HEK293 (cell line): Measurements from ENCODE around the gene MYOG.

Experiments
- CTCF ChIA-PET: fragments of 350-600 bp; formaldehyde crosslinking; extraction: SDS; loops from one replicate; lab custom pipeline; 2021; ENCODE audit warnings: antibody characterized with exemption; lab: Yijun Ruan, JAX
- POLR2A ChIA-PET: fragments of 300-600 bp; formaldehyde crosslinking; extraction: SDS; loops from one replicate; lab custom pipeline; 2020; ENCODE audit warnings: antibody characterized with exemption, inconsistent platforms; lab: Yijun Ruan, JAX
- H3K27ac ChIP-seq: fragments of 200-500 bp; sonication (Bioruptor generic); 2 replicates; pipeline ENCODE4 v1.5.1; 2014; ENCODE audit warnings: low read depth, low read length, control low read depth, inconsistent platforms; ENCODE audit errors: extremely low read depth
- H3K36me3 ChIP-seq, 2 experiments: fragments of 200-500 bp in 1 of 2; sonication (Bioruptor generic) in 1 of 2; 1 replicate in 1 of 2; 2 replicates in 1 of 2; pipeline ENCODE4 v1.5.1; 2014 to 2017; ENCODE audit warnings: inconsistent platforms in 2 of 2, low read length in 2 of 2; ENCODE audit not compliant: control insufficient read depth in 2 of 2, insufficient read depth in 1 of 2
- H3K4me1 ChIP-seq: fragments of 200-500 bp; sonication (Bioruptor generic); 2 replicates; pipeline ENCODE4 v1.5.1; 2014; ENCODE audit warnings: mild to moderate bottlenecking, low read length, inconsistent platforms; ENCODE audit not compliant: control insufficient read depth, insufficient read depth
- H3K4me3 ChIP-seq: 2 replicates; pipeline ENCODE4 v1.5.1; 2011; ENCODE audit warnings: low read depth, mild to moderate bottlenecking, control low read depth, low read length, moderate library complexity
- H3K9me3 ChIP-seq: fragments of 200-500 bp; sonication (Bioruptor generic); 2 replicates; pipeline ENCODE4 v1.5.1; 2014; ENCODE audit warnings: low read depth, low read length, inconsistent platforms; ENCODE audit not compliant: control insufficient read depth, insufficient read depth
- EGR2 ChIP-seq: fragments of 450-650 bp; formaldehyde crosslinking; IDR thresholded peaks from 2 replicates; pipeline ENCODE4 v1.5.1; 2016; ENCODE audit warnings: low read depth, missing biosample characterization, missing genetic modification characterization
- IKZF3 ChIP-seq: fragments of 450-650 bp; IDR thresholded peaks from 2 replicates; pipeline ENCODE4 v1.5.0; 2018; ENCODE audit warnings: missing biosample characterization, mild to moderate bottlenecking, missing genetic modification characterization, moderate library complexity
- KLF1 ChIP-seq: fragments of 450-650 bp; formaldehyde crosslinking; IDR thresholded peaks from 2 replicates; pipeline ENCODE4 v1.5.1; 2016; ENCODE audit warnings: missing biosample characterization, missing genetic modification characterization
- SCRT2 ChIP-seq: fragments of 450-650 bp; formaldehyde crosslinking; IDR thresholded peaks from 2 replicates; pipeline ENCODE4 v1.5.1; 2016; ENCODE audit warnings: missing biosample characterization, missing genetic modification characterization
- ZFHX2 ChIP-seq: fragments of 450-650 bp; formaldehyde crosslinking; conservative IDR thresholded peaks from 2 replicates; pipeline ENCODE4 v1.5.1; 2016; ENCODE audit warnings: missing biosample characterization, missing genetic modification characterization
- ZFP37 ChIP-seq: fragments of 450-650 bp; formaldehyde crosslinking; IDR thresholded peaks from 2 replicates; pipeline ENCODE4 v1.5.1; 2016; ENCODE audit warnings: missing biosample characterization, missing genetic modification characterization
- ZNF175 ChIP-seq: fragments of 450-650 bp; formaldehyde crosslinking; IDR thresholded peaks from 2 replicates; pipeline ENCODE4 v1.5.1; 2016; ENCODE audit warnings: missing biosample characterization, missing genetic modification characterization
- ZNF23 ChIP-seq: fragments of 450-650 bp; formaldehyde crosslinking; IDR thresholded peaks from 2 replicates; pipeline ENCODE4 v1.5.1; 2016; ENCODE audit warnings: missing biosample characterization, missing genetic modification characterization, borderline replicate concordance
- ZNF248 ChIP-seq: fragments of 450-650 bp; formaldehyde crosslinking; IDR thresholded peaks from 2 replicates; pipeline ENCODE4 v1.5.1; 2017; ENCODE audit warnings: missing biosample characterization, missing genetic modification characterization
- ZNF292 ChIP-seq: fragments of 450-650 bp; formaldehyde crosslinking; IDR thresholded peaks from 2 replicates; pipeline ENCODE4 v1.5.1; 2016; ENCODE audit warnings: low read depth, missing biosample characterization, missing genetic modification characterization, borderline replicate concordance
- ZNF473 ChIP-seq: fragments of 450-650 bp; formaldehyde crosslinking; IDR thresholded peaks from 2 replicates; pipeline ENCODE4 v1.5.1; 2017; ENCODE audit warnings: missing biosample characterization, missing genetic modification characterization
- ZNF48 ChIP-seq: fragments of 450-650 bp; formaldehyde crosslinking; IDR thresholded peaks from 2 replicates; pipeline ENCODE4 v1.5.1; 2016; ENCODE audit warnings: missing biosample characterization, missing genetic modification characterization
- ZNF514 ChIP-seq: fragments of 450-650 bp; formaldehyde crosslinking; IDR thresholded peaks from 2 replicates; pipeline ENCODE4 v1.5.1; 2016; ENCODE audit warnings: missing biosample characterization, missing genetic modification characterization
- ZNF529 ChIP-seq: fragments of 450-650 bp; formaldehyde crosslinking; IDR thresholded peaks from 2 replicates; pipeline ENCODE4 v1.5.1; 2017; ENCODE audit warnings: missing genetic modification characterization, missing biosample characterization; ENCODE audit not compliant: insufficient replicate concordance
- ZNF530 ChIP-seq: fragments of 450-650 bp; formaldehyde crosslinking; IDR thresholded peaks from 2 replicates; pipeline ENCODE4 v1.5.1; 2016; ENCODE audit warnings: low read depth, missing biosample characterization, missing genetic modification characterization
- ZNF785 ChIP-seq: fragments of 450-650 bp; formaldehyde crosslinking; IDR thresholded peaks from 2 replicates; pipeline ENCODE4 v1.5.1; 2016; ENCODE audit warnings: missing biosample characterization, missing genetic modification characterization
- ZNF791 ChIP-seq: fragments of 450-650 bp; formaldehyde crosslinking; IDR thresholded peaks from 2 replicates; pipeline ENCODE4 v1.5.1; 2016; ENCODE audit warnings: missing biosample characterization, missing genetic modification characterization
- ZSCAN30 ChIP-seq: fragments of 450-650 bp; IDR thresholded peaks from 2 replicates; pipeline ENCODE4 v1.5.1; 2018; ENCODE audit warnings: missing biosample characterization, mild to moderate bottlenecking, missing genetic modification characterization, moderate library complexity
- ZXDB ChIP-seq: fragments of 450-650 bp; formaldehyde crosslinking; IDR thresholded peaks from 2 replicates; pipeline ENCODE4 v1.5.1; 2016; ENCODE audit warnings: missing biosample characterization, missing genetic modification characterization
- TF ChIP-seq, protein P1 (sequence below): fragments of 450-650 bp; formaldehyde crosslinking; IDR thresholded peaks from 2 replicates; pipeline ENCODE4 v1.5.1; 2016; ENCODE audit warnings: missing biosample characterization, missing genetic modification characterization
- TF ChIP-seq, protein P2 (sequence below): fragments of 450-650 bp; formaldehyde crosslinking; IDR thresholded peaks from 2 replicates; pipeline ENCODE4 v1.5.1; 2016; ENCODE audit warnings: missing biosample characterization, missing genetic modification characterization
- TF ChIP-seq, protein P3 (sequence below): fragments of 450-650 bp; formaldehyde crosslinking; IDR thresholded peaks from 2 replicates; pipeline ENCODE4 v1.5.1; 2016; ENCODE audit warnings: missing biosample characterization, missing genetic modification characterization, borderline replicate concordance

The MYOG gene

DNA sequence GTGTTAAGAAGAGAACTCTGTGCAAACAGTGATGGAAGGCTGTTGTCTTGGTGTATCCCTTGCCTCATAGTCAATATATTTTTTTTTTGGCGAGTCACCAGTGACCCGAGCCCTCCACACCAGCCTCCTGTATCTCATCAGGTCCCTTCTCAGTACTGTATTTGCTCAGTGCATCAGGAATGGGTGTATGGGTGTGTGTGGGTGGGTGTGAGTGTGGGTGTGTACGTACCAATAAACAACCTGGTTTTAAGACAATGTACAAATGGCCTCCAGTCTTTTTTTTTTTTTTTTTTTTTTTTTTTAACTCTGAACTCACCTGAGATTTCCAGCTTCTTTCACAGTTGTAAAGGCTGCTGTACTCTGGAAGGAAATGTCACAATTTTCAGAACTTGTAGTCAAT lies 7.3 kb downstream of the MYOG start:
- H3K27ac ChIP-seq = no peak overlapping the region
- CTCF ChIA-PET = interaction anchor here (0.7 to 2.5 kb wide), 5 partner anchors 24 to 189 kb away, joined by 3 to 12 read pairs (median 3); no protein-coding TSS in a partner anchor
- POLR2A ChIA-PET = no interaction called here
- no peaks in the 10 kb centered on the region for H3K9me3 ChIP-seq
- no peaks in the 10 kb centered on the region for H3K4me1 ChIP-seq
- TF ChIP-seq ZFP37 (tag by site-specific recombination) (no peak), ZNF785 (tag by site-specific recombination) (no peak), KLF1 (tag by site-specific recombination) (peak; percentile 69), ZNF248 (tag by site-specific recombination) (no peak), EGR2 (tag by site-specific recombination) (peak; percentile 81; the same call in 1 of the 2 replicates), ZFHX2 (peak; percentile 64)
- H3K36me3 ChIP-seq = no peaks in the 10 kb centered on the region
- H3K4me3 ChIP-seq = no peak overlapping the region

DNA sequence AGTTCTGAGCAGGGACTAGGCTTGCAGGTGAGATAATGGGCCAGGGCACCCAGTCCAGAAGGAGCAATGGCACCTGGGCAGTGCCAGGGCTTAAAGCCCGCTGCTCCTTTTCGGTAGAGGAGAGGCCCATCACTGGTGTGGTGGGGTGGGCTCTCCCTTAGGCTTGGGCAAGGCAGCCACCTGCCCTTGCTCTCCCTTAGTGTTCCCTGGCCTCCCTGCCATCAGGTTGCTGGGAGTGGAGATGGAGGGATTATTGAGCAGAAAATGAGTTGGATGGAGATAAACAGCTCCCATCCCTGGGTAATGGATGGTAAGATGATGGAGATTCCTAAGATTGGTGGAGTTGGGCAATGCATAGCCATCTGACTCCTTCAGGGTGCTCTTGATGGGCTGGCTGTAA lies 7.9 kb downstream of the MYOG start:
- no peaks in the 10 kb centered on the region for H3K4me1 ChIP-seq
- POLR2A ChIA-PET = no interaction called here
- TF ChIP-seq ZNF473 (tag by site-specific recombination) (no peak), ZNF530 (tag by site-specific recombination) (no peak), ZNF175 (tag by site-specific recombination) (no peak), ZNF292 (tag by site-specific recombination) (no peak), ZXDB (tag by site-specific recombination) (no peak), ZNF529 (tag by site-specific recombination) (no peak), ZNF514 (no peak), IKZF3 (tag by site-specific recombination) (no peak), ZNF791 (no peak), ZNF48 (tag by site-specific recombination) (no peak), ZNF23 (tag by site-specific recombination) (no peak), SCRT2 (tag by site-specific recombination) (no peak), ZSCAN30 (tag by site-specific recombination) (no peak)
- TF ChIP-seq, protein P1, sequence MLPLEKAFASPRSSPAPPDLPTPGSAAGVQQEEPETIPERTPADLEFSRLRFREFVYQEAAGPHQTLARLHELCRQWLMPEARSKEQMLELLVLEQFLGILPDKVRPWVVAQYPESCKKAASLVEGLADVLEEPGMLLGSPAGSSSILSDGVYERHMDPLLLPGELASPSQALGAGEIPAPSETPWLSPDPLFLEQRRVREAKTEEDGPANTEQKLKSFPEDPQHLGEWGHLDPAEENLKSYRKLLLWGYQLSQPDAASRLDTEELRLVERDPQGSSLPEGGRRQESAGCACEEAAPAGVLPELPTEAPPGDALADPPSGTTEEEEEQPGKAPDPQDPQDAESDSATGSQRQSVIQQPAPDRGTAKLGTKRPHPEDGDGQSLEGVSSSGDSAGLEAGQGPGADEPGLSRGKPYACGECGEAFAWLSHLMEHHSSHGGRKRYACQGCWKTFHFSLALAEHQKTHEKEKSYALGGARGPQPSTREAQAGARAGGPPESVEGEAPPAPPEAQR (tag by site-specific recombination) = no peak
- TF ChIP-seq, protein P2, sequence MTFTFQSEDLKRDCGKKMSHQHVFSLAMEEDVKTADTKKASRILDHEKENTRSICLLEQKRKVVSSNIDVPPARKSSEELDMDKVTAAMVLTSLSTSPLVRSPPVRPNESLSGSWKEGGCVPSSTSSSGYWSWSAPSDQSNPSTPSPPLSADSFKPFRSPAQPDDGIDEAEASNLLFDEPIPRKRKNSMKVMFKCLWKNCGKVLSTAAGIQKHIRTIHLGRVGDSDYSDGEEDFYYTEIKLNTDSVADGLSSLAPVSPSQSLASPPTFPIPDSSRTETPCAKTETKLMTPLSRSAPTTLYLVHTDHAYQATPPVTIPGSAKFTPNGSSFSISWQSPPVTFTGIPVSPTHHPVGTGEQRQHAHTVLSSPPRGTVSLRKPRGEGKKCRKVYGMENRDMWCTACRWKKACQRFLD = no peak
- TF ChIP-seq, protein P3, sequence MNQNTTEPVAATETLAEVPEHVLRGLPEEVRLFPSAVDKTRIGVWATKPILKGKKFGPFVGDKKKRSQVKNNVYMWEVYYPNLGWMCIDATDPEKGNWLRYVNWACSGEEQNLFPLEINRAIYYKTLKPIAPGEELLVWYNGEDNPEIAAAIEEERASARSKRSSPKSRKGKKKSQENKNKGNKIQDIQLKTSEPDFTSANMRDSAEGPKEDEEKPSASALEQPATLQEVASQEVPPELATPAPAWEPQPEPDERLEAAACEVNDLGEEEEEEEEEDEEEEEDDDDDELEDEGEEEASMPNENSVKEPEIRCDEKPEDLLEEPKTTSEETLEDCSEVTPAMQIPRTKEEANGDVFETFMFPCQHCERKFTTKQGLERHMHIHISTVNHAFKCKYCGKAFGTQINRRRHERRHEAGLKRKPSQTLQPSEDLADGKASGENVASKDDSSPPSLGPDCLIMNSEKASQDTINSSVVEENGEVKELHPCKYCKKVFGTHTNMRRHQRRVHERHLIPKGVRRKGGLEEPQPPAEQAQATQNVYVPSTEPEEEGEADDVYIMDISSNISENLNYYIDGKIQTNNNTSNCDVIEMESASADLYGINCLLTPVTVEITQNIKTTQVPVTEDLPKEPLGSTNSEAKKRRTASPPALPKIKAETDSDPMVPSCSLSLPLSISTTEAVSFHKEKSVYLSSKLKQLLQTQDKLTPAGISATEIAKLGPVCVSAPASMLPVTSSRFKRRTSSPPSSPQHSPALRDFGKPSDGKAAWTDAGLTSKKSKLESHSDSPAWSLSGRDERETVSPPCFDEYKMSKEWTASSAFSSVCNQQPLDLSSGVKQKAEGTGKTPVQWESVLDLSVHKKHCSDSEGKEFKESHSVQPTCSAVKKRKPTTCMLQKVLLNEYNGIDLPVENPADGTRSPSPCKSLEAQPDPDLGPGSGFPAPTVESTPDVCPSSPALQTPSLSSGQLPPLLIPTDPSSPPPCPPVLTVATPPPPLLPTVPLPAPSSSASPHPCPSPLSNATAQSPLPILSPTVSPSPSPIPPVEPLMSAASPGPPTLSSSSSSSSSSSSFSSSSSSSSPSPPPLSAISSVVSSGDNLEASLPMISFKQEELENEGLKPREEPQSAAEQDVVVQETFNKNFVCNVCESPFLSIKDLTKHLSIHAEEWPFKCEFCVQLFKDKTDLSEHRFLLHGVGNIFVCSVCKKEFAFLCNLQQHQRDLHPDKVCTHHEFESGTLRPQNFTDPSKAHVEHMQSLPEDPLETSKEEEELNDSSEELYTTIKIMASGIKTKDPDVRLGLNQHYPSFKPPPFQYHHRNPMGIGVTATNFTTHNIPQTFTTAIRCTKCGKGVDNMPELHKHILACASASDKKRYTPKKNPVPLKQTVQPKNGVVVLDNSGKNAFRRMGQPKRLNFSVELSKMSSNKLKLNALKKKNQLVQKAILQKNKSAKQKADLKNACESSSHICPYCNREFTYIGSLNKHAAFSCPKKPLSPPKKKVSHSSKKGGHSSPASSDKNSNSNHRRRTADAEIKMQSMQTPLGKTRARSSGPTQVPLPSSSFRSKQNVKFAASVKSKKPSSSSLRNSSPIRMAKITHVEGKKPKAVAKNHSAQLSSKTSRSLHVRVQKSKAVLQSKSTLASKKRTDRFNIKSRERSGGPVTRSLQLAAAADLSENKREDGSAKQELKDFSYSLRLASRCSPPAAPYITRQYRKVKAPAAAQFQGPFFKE (tag by site-specific recombination) = no peak
- H3K36me3 ChIP-seq = no peaks in the 10 kb centered on the region
- CTCF ChIA-PET = interaction anchor here (0.8 to 2.5 kb wide), 5 partner anchors 38 to 190 kb away, joined by 3 to 12 read pairs (median 3); partner anchors contain the start of gene PPFIA4
- H3K27ac ChIP-seq = no peak overlapping the region
- H3K4me3 ChIP-seq = no peak overlapping the region
- H3K9me3 ChIP-seq = no peaks in the 10 kb centered on the region
